ENCODE results near the gene TLK1. TPM values are rescaled to one million over a fixed set of nuclear protein-coding genes. Genes with fewer than 3 reads are reported as not detected.
A peak's percentile ranks its signal among the peaks of the same experiment; 100 is the strongest.

The TLK1 gene
- total and polyA plus RNA-seq, 2 donors (not counting 3 experiments of a cell fraction or from before 2014, with no cell fraction given), result 5.8 to 62.7 TPM

DNA sequence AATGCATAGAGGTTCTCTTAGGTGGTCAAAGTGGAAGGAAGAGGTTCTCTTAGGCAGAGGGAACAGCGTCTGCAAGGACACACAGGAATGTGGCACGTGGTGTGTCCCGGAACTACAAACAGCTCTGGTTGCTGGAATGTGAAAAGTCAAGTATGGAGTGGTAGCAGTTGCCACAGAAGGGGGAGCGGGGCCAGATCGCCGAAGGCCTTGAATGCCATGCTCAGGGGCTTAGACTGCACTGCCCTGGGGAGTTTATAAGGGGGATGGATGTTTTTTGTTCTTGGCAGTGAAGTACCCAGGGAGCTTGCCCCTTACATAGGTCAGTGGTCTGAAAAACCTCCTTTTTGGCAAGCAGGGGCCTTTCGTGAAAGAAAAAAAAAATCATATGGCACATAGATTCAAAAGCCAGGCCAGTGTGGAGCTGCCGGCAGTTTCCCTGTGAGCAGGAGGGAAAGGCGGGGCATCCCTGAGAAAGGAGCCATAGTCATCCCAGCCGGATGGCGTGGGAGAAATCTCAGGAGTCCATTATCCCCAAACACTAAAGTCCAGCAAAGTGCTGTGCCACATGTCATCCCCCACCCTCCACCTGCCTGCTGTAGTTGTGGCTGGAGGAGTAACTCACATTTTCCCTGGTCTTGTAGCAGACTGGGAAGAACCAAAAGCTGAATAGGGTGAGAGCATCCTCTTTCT is 186.2 kb downstream of the TLK1 start:
- H3K9me3 ChIP-seq (replicated peaks; ENCODE audit: control insufficient read depth, insufficient read depth, low read length), result no peaks in the 10 kb centered on the region
- no peak for FAIRE-seq
- H3K27me3 ChIP-seq (ENCODE audit: control insufficient read depth in 2 of 2, insufficient read depth in 2 of 2, low read length in 2 of 2), result no peaks in the 10 kb centered on the region
- TF ChIP-seq FOS (IDR thresholded peaks at IDR 0.05; ENCODE audit: borderline replicate concordance, insufficient read depth, low read length), result no peak
- TF ChIP-seq JUN (IDR thresholded peaks at IDR 0.05; ENCODE audit: borderline replicate concordance, insufficient read depth, insufficient read length, low read depth), result no peak
- TF ChIP-seq, protein P1, sequence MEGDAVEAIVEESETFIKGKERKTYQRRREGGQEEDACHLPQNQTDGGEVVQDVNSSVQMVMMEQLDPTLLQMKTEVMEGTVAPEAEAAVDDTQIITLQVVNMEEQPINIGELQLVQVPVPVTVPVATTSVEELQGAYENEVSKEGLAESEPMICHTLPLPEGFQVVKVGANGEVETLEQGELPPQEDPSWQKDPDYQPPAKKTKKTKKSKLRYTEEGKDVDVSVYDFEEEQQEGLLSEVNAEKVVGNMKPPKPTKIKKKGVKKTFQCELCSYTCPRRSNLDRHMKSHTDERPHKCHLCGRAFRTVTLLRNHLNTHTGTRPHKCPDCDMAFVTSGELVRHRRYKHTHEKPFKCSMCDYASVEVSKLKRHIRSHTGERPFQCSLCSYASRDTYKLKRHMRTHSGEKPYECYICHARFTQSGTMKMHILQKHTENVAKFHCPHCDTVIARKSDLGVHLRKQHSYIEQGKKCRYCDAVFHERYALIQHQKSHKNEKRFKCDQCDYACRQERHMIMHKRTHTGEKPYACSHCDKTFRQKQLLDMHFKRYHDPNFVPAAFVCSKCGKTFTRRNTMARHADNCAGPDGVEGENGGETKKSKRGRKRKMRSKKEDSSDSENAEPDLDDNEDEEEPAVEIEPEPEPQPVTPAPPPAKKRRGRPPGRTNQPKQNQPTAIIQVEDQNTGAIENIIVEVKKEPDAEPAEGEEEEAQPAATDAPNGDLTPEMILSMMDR (IDR thresholded peaks at IDR 0.05; ENCODE audit: extremely low read depth in 1 of 2, insufficient read depth in 1 of 2, low read depth in 1 of 2, low read length in 2 of 2), result no peak
- TF ChIP-seq MYC (IDR thresholded peaks at IDR 0.05; ENCODE audit: low read depth, low read length), result no peak
- no peaks in the 10 kb centered on the region for H4K20me1 ChIP-seq (replicated peaks; ENCODE audit: control insufficient read depth, extremely low read depth, insufficient read depth, low read length)
- peak overlapping the region in 2 of 3 experiments; percentile 69 to 74 for H3K4me3 ChIP-seq (replicated peaks in 1 of 3; ENCODE audit: insufficient read depth in 1 of 3, low read depth in 1 of 3, low read length in 3 of 3)
- no peaks in the 10 kb centered on the region for H3K9me1 ChIP-seq (replicated peaks; ENCODE audit: control insufficient read depth, extremely low read depth, insufficient read depth, low read length)
- ChIA-PET CTCF (interaction anchor here (1.5 to 6.7 kb wide), 4 partner anchors 113 to 1153 kb away, joined by 5 to 86 read pairs (median 28); partner anchors contain the start of gene TLK1), POLR2A (no interaction called here)
- peak overlapping the region; percentile 81 for H3K4me2 ChIP-seq (ENCODE audit: insufficient read depth, low read length)
- no peaks in the 10 kb centered on the region for H3K79me2 ChIP-seq (ENCODE audit: control insufficient read depth, insufficient read depth, low read length)
- no peaks in the 10 kb centered on the region for H3K36me3 ChIP-seq (ENCODE audit: control insufficient read depth in 2 of 2, extremely low read depth in 1 of 2, insufficient read depth in 2 of 2, low read length in 2 of 2)
- peak overlapping the region; percentile 94 for H3K9ac ChIP-seq (replicated peaks; ENCODE audit: extremely low read depth, insufficient read depth, low read length)
- no peak overlapping the region for H3K27ac ChIP-seq (ENCODE audit: insufficient read depth, low read depth, low read length)
- no TSS peak for BruUV-seq (replicated peaks)
- DNase-seq (ENCODE audit: low read depth, low spot score), result no peak
- H3K4me1 ChIP-seq (ENCODE audit: control insufficient read depth, extremely low read depth, insufficient read depth, low read length), result peaks cover 8% of the 10 kb centered on the region
- dilution Hi-C loops (cut with MboI; ENCODE audit: extremely low pct_ligation_motif_present, low sequenced_read_pairs), result no loop called here
- H2AFZ ChIP-seq (ENCODE audit: low read depth, low read length), result peak overlapping the region; percentile 90
- intact Hi-C loops (cut with micrococcal nuclease), result loop anchor here (5.0 to 10.0 kb wide), 3 partner anchors 270 to 1130 kb away; partner anchors contain the start of genes DCAF17, DLX2 and METTL8

Data from endothelial cell of umbilical vein (primary cell).